Peyer's patch (tissue), 4 donors: ENCODE measurements around the gene MYOM3.

Experiments
- POLR2A ChIP-seq, 2 donors: fragments of 450-650 bp; IDR thresholded peaks; one replicate each; pipeline ENCODE4 v1.5.1; 2017; ENCODE audit warnings: antibody characterized with exemption in 2 of 2, mild to moderate bottlenecking in 2 of 2, moderate library complexity in 2 of 2
- TF ChIP-seq, protein P1 (sequence below), 6 experiments: fragments of 450-650 bp in 4 of 6; fragments of 200-600 bp in 2 of 6; sonication (generic) in 1 of 6; IDR thresholded peaks; one replicate each; pipeline ENCODE4 v1.5.1; 2017 to 2019; ENCODE audit warnings: antibody characterized with exemption in 6 of 6, mild to moderate bottlenecking in 3 of 6, moderate library complexity in 1 of 6

DNA sequence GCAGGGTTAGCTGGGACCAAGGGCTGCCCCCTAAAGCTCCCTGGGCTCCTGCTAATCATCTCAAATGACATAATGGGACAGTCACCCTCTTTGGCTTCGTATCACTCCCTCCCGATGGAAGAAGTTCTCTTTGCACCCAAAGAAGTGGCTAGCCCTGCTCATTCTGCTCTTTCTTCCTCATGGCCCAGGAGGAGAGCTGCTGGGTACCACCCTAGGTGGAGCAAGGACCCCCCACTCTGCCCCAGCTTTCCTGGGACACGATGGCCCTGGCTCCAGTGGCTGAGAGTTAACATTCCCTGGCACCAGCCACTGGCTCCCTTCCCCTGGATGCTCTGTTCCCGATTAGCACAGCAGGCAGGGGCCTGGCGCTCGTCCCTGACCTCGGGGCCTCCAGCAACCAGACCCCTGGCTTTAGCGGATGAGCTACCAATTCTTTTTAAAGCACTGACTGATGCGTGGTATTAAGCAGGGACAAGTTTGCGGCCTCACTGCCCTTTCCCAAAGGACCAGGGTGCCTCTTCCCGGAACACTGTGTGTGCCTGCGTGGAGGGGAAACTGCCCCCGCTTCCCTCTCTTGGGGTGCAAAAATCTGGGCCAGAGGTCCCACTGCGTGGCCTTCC, 1.2 kb downstream of the MYOM3 start:
- TF ChIP-seq, protein P1, sequence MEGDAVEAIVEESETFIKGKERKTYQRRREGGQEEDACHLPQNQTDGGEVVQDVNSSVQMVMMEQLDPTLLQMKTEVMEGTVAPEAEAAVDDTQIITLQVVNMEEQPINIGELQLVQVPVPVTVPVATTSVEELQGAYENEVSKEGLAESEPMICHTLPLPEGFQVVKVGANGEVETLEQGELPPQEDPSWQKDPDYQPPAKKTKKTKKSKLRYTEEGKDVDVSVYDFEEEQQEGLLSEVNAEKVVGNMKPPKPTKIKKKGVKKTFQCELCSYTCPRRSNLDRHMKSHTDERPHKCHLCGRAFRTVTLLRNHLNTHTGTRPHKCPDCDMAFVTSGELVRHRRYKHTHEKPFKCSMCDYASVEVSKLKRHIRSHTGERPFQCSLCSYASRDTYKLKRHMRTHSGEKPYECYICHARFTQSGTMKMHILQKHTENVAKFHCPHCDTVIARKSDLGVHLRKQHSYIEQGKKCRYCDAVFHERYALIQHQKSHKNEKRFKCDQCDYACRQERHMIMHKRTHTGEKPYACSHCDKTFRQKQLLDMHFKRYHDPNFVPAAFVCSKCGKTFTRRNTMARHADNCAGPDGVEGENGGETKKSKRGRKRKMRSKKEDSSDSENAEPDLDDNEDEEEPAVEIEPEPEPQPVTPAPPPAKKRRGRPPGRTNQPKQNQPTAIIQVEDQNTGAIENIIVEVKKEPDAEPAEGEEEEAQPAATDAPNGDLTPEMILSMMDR (IDR thresholded peaks at IDR 0.05) = no peak
- TF ChIP-seq POLR2A (IDR thresholded peaks at IDR 0.05) = no peak
